NCI-H146 treated with DMSO at 0.1 percent for 48 hours (cell line): ENCODE results near the gene GXYLT2.

ENCODE experiments used
- DNase-seq: peaks from one replicate; lab custom pipeline; 2025; ENCODE audit not compliant: unreplicated experiment; lab: John Stamatoyannopoulos, UW

GXYLT2 gene

DNA sequence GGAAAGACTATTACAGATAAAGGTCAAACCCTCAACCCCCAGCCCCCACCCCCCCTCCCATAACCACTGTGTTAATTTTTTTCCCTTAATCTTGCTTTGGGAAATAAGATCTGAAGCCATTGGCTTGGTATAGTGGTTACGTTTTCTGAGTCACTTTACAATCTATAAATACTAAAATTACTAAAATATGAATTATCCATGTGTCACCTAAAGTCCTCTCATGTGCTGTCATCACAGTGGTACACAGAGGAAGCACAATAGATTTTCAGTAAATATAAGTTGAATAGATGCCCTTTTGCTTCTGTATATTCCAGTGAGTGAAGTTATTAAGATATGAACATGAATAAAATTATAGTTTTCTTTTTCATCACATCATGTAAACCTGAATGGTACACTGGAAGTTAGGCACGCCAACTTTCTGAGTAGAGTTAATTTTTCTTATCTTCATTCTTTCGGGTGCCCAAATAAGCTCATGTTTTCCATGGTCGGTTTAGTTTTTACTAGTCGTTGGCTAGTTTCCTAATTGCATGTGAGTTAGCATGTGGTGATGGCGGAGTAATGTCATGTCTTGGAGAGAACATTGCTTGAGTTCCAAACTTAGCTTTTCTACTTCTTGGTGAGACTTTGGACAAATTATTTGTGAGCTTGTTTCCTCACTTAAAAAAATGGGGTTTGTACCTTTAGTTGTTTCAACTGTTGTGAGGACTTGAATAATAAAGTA is 120.3 kb downstream of the GXYLT2 start:
- no peak for DNase-seq

DNA sequence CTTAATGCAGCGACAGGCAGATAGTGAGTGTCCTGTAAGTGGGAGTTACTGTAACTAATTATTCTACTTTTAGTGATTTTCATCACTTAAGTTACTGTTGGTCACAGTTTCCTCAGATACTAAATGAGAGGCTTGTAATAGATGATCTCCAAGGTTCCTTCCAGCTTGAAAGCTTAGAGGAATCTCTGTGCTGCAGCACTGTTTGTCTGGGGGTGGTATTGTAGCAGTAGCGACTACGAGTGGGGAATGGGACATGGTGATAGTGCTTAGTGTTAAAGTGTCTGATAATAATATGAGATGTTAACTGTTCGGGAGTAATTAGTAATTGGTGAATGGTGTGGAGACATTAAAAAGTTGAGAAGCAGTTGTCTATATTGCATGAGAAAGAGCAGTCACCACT is 121.2 kb downstream of the GXYLT2 start:
- DNase-seq: no peak

DNA sequence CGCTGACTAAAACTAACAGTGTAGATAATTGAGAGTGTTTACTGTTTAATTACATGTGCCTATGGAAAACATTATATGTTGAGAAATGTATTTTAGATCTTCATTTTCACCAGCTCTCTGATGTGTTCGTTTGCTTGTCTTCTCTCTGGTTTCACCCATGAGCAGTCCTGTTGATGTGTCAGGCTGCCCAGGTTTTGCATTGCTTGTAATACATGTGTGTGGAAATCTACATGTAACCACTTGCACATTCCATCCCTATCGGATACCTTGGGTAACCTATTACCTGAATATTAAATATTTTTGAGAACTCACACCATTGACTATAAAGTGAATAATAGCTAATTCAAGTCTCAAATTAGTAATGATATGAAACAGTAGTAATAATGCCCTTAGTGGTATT is 121.9 kb downstream of the GXYLT2 start:
- DNase-seq: no peak

DNA sequence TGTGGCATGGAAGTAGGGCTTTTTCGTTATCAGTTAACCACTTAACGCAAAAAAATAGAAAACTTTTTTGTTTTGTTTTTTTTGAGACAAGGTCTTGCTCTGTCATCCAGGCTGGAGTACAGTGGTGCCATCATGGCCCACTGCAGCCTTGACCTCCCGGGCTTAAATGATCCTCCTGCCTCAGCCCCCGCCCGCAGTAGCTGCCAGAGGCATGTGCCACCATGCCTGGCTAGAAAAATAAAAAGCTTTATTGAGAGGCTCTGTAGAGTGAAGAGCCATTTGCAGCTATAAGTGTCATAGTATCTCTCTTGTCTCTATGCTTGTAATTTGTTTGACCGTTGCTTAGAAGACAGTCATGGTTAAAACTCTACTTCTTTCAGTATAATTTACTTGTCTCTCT is 122.3 kb downstream of the GXYLT2 start:
- no peak for DNase-seq

DNA sequence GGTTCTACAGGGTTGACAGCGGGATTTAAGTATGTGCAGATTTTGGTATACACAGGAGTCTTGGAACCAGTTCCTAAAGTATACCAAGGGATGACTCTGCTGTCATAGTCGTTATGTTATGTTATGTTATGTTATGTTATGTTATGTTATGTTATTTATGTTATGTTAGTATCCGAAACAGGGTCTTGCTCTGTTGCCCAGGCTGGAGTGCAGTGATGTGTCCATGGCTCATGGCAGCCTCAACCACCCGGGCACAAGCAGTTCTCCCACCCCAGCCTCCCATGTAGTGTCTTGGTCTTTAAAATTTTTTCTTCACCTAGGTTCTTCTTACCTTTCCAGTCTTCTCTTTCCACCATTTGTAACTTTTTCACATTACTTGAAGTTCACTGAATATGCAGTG is 130.5 kb downstream of the GXYLT2 start:
- no peak for DNase-seq

DNA sequence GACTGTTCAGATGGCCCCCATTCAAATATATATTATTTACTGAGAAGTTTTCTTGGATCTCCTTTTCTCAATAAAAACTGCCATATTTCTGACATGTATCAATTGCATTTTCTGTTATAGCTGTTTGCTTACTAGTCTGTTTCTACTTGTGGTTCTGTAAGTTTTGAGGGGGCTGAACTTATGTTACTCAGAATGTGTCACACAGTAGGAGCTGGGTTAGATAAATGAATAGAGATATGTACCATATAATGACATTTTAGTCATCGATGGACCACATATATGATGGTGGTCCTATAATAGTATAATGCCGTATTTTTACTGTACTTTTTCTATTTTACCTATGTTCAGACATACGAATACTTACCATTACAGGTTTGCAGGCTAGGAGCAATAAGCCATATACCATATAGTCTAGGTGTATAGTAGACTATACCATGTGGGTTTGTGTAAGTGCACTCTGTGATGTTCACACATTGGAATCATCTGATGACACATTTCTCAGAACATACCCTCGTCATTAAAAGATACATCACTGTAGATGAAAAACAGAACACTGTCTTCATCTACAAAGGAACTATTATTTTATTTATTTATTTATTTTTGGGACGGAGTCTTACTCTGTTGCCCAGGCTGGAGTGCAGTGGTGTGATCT is 131.1 kb downstream of the GXYLT2 start:
- no peak for DNase-seq

DNA sequence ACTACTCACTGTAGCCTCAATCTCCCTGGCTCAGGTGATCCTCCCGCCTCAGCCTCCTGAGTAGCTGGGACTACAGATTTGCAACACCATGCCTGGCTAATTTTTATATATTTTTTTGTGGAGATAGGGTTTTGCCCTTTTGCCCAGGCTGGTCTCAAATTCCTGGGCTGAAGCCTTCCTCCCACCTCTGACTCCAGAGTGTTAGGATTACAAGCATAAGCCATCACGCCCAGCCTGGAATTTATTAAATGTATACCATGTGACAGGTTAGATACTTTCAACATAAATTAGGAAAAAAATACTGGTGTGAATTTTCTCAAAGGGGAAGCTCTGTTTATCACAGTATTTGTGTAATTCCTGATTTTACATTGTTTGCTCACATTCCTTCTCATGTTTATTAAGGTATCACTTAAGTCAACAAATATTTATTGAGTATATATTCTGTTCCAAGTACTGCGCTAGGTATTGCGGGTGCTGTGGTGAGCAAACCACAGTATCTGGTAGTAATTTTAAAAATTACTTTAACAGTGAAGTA is 133.5 kb downstream of the GXYLT2 start:
- DNase-seq: no peak

DNA sequence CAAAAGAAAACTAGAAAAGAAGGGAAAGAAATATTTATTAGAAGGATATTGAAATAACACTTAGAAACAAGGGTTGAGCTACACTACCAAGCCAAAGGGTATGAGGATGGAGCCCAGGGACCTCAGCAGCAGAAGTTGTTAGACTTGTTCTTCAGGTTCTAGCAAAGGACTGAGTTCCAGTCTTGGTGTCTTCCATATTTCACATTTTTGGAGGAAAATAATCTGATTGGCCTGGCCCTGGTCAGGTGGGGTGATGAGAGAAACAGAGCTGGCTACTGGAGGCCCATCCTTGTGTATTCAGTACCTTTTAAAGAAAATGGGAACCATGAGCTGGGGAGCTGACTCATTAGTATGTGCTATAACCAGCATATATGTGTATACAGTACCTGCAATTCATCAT is 137.0 kb downstream of the GXYLT2 start:
- no peak for DNase-seq

DNA sequence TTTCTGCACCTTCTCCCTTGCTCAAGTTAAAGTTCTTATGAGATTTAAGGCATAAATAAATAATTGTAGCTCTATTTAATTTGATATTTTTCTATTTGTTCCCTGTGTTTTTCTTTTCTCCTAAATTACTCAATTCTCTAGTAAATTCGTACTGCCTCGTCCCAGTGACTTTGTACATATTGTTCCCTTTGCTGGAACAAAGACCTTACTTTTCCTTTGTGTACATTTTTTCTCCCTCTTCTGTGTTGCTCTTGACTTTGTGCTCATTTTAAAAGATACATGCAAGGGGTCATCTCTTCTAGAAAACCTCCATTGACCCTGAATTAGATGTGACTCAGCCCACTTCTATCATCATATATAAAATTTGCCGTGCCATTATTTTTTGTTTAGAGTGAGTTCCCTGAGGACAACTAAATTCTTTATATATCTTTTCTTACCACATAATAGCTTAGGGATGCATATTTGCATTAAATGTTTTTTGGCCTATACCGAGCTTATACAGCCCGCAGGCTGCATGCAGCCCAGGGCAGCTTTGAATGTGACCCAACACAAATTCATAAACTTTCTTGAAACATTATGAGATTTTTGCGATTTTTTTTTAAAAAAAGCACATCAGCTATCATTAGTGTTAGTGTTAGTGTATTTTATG is 138.4 kb downstream of the GXYLT2 start:
- DNase-seq: no peak
